Vagina (tissue), 2 donors: ENCODE data around the gene RAP1A. TPM values are rescaled to one million over a fixed set of nuclear protein-coding genes. Genes with fewer than 3 reads are reported as not detected.

Experiments used
- DNase-seq, 2 donors: peaks; one replicate each; pipeline ENCODE4 v3.0.0-alpha.2; 2017; ENCODE audit errors: extremely low spot score in 2 of 2
- H3K27ac ChIP-seq: fragments of 200-600 bp; sonication (generic); one replicate; pipeline ENCODE4 v1.5.1; 2019
- H3K27me3 ChIP-seq: fragments of 200-600 bp; sonication (generic); one replicate; pipeline ENCODE4 v1.5.1; 2019
- H3K36me3 ChIP-seq, 2 donors: fragments of 200-600 bp; sonication (generic); one replicate each; pipeline ENCODE4 v1.5.1; 2017 to 2019
- H3K4me1 ChIP-seq: fragments of 200-600 bp; sonication (generic); one replicate; pipeline ENCODE4 v1.5.1; 2019
- H3K4me3 ChIP-seq, 2 donors: fragments of 200-600 bp; sonication (generic); 1 replicate in 1 of 2; 2 replicates in 1 of 2; pipeline ENCODE4 v1.5.1; 2016 to 2019
- H3K9me3 ChIP-seq: fragments of 200-600 bp; sonication (generic); one replicate; pipeline ENCODE4 v1.5.1; 2019
- CTCF ChIP-seq, 3 experiments: fragments of 450-650 bp in 2 of 3; fragments of 200-600 bp in 1 of 3; sonication (generic) in 1 of 3; IDR thresholded peaks; one replicate each; pipeline ENCODE4 v1.5.1; 2017 to 2019; ENCODE audit warnings: antibody characterized with exemption in 3 of 3, mild to moderate bottlenecking in 2 of 3, moderate library complexity in 2 of 3
- POLR2A ChIP-seq, 2 donors: fragments of 450-650 bp; IDR thresholded peaks; one replicate each; pipeline ENCODE4 v1.6.1; 2017; ENCODE audit warnings: antibody characterized with exemption in 2 of 2, mild to moderate bottlenecking in 2 of 2, moderate library complexity in 2 of 2
- POLR2AphosphoS5 ChIP-seq, 2 donors: sonication (generic); formaldehyde crosslinking; IDR thresholded peaks; one replicate each; pipeline ENCODE4 v1.9.0; 2017; ENCODE audit warnings: antibody characterized with exemption in 2 of 2, mild to moderate bottlenecking in 2 of 2, low read depth in 1 of 2; ENCODE audit not compliant: insufficient read depth in 1 of 2
- intact Hi-C: fragments of 100-400 bp; cut with DNase I; formaldehyde crosslinking; loops from one replicate; pipeline ENCODE4 v1.15.1; 2023
- small RNA-seq: library from RNA; depleted of rRNA; stranded (forward); fragments of <200 nt; gene quantifications from one replicate; pipeline ENCODE3, GENCODE V24; 2016
- total RNA-seq: library from RNA; depleted of rRNA; stranded (reverse); fragments of >200 nt; gene quantifications from one replicate; pipeline ENCODE4 v1.2.3, GENCODE V29; 2016

The RAP1A gene
- total RNA-seq, 1 donor from 2014 or later = 52.5 TPM

DNA sequence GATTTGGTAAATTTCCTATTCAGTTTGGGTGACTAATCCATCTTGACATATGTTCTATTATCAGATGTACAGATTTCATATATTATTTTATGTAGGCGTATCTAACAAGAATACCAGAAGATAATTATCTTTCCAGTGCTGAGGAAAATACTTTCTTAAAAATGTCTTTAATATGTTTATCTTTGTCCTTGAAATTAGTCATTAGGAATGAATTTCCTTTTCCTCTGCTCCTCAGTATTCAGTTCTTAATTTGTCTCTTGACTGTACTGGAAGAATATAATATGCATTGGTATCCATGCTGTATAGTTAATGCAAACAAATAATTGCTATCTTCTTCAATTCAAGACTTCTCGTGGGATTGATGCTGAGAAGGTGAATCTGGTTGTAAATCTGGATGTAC lies 142.7 kb downstream of the RAP1A start:
- no peak for TF ChIP-seq POLR2A (IDR thresholded peaks at IDR 0.05)
- no peak for TF ChIP-seq CTCF (IDR thresholded peaks at IDR 0.05)
- no peak for TF ChIP-seq POLR2AphosphoS5 (IDR thresholded peaks at IDR 0.05; ENCODE audit: insufficient read depth in 1 of 2, low read depth in 1 of 2)
- peaks cover 6% of the 10 kb centered on the region for H3K4me1 ChIP-seq
- H3K36me3 ChIP-seq = peaks cover 0 to 62% of the 10 kb centered on the region in 2 donors
- H3K4me3 ChIP-seq = no peak overlapping the region
- H3K9me3 ChIP-seq = no peaks in the 10 kb centered on the region
- DNase-seq = no peak
- intact Hi-C loops = loop anchor here (10.0 kb wide), 1 partner anchor 48 kb away; no protein-coding TSS in a partner anchor
- H3K27ac ChIP-seq = no peak overlapping the region
- no peaks in the 10 kb centered on the region for H3K27me3 ChIP-seq

Small RNA genes lying within 50 kb of the gene (small RNA-seq; reads per million reads assigned to genes)
- gene INKA2 = 0.34 reads per million
- not detected for gene RNU6-151P

Other genes starting within 250 kb of the RAP1A start
- 3.7 TPM for gene OVGP1, start 192.1 kb upstream of the RAP1A start, total RNA-seq
- 50.8 TPM for gene WDR77, start 170.5 kb upstream of the RAP1A start, total RNA-seq
- gene ATP5PB, start 170.3 kb upstream of the RAP1A start, total RNA-seq = 142 TPM
- gene C1orf162, start 145.8 kb upstream of the RAP1A start, total RNA-seq = 46.2 TPM
- gene ADORA3, start 116.2 kb upstream of the RAP1A start, total RNA-seq = 5.2 TPM
- 2.9 TPM for gene TMIGD3, start 116.2 kb upstream of the RAP1A start, total RNA-seq
- 6.1 TPM for gene INKA2, start 119.6 kb downstream of the RAP1A start, total RNA-seq
- 16.2 TPM for gene DDX20, start 136.1 kb downstream of the RAP1A start, total RNA-seq